MM.1S (cell line): ENCODE data around the gene RTN4RL1.
A peak's percentile ranks its signal among the peaks of the same experiment; 100 is the strongest.

Experiments
- DNase-seq: peaks from one replicate; pipeline ENCODE4 v3.0.0-alpha.2; 2015
- H2AFZ ChIP-seq: fragments of 300-600 bp; sonication (generic); 2 replicates; pipeline ENCODE4 v1.6.0; 2016; ENCODE audit warnings: antibody characterized with exemption, low read length
- H3F3A ChIP-seq: fragments of 300-600 bp; sonication (generic); 2 replicates; pipeline ENCODE4 v1.6.1; 2016; ENCODE audit warnings: mild to moderate bottlenecking, antibody characterized with exemption, low read length, moderate library complexity, mixed read lengths; ENCODE audit not compliant: insufficient read depth
- H3K27ac ChIP-seq: fragments of 300-600 bp; sonication (generic); 2 replicates; pipeline ENCODE4 v1.5.1; 2016; ENCODE audit warnings: mild to moderate bottlenecking, low read length
- H3K27me3 ChIP-seq: fragments of 300-600 bp; sonication (generic); replicated peaks from 2 replicates; pipeline ENCODE4 v1.6.0; 2016; ENCODE audit warnings: low read length; ENCODE audit not compliant: insufficient read depth
- H3K36me3 ChIP-seq: fragments of 300-600 bp; sonication (generic); replicated peaks from 2 replicates; pipeline ENCODE4 v1.6.1; 2016; ENCODE audit warnings: mild to moderate bottlenecking, low read length, mixed read lengths; ENCODE audit not compliant: insufficient read depth
- H3K4me1 ChIP-seq: fragments of 300-600 bp; sonication (generic); 2 replicates; pipeline ENCODE4 v1.6.1; 2016; ENCODE audit warnings: low read length, mixed read lengths
- H3K4me2 ChIP-seq: fragments of 300-600 bp; sonication (generic); 2 replicates; pipeline ENCODE4 v1.6.0; 2016; ENCODE audit warnings: low read depth, low read length
- H3K4me3 ChIP-seq: fragments of 300-600 bp; sonication (generic); 2 replicates; pipeline ENCODE4 v1.5.1; 2016; ENCODE audit warnings: low read length, mixed read lengths
- H3K79me2 ChIP-seq: fragments of 300-600 bp; sonication (generic); 2 replicates; pipeline ENCODE4 v1.6.1; 2016; ENCODE audit warnings: mixed run types, low read length, mixed read lengths
- H3K9ac ChIP-seq: fragments of 300-600 bp; sonication (generic); 2 replicates; pipeline ENCODE4 v1.6.1; 2016; ENCODE audit warnings: low read length, mixed read lengths
- H3K9me2 ChIP-seq: fragments of 300-600 bp; sonication (generic); replicated peaks from 2 replicates; pipeline ENCODE4 v1.6.1; 2016; ENCODE audit warnings: mild to moderate bottlenecking, low read length, mixed read lengths; ENCODE audit not compliant: insufficient read depth
- H3K9me3 ChIP-seq: fragments of 300-600 bp; sonication (generic); replicated peaks from 2 replicates; pipeline ENCODE4 v1.6.1; 2016; ENCODE audit warnings: mild to moderate bottlenecking, low read length, mixed read lengths; ENCODE audit not compliant: insufficient read depth
- H4K20me1 ChIP-seq: fragments of 300-600 bp; sonication (generic); 2 replicates; pipeline ENCODE4 v1.6.1; 2016; ENCODE audit warnings: mild to moderate bottlenecking, low read length, moderate library complexity, mixed read lengths; ENCODE audit not compliant: insufficient read depth
- CTCF ChIP-seq: fragments of 300-600 bp; sonication (generic); IDR thresholded peaks from 2 replicates; pipeline ENCODE4 v1.5.1; 2016; ENCODE audit warnings: antibody characterized with exemption, low read length, mixed read lengths
- EZH2 ChIP-seq: fragments of 300-600 bp; sonication (generic); optimal IDR thresholded peaks from 2 replicates; pipeline ENCODE3; 2017; ENCODE audit warnings: low read depth, mild to moderate bottlenecking, antibody characterized with exemption, low read length, mixed read lengths
- EZH2phosphoT487 ChIP-seq: fragments of 300-600 bp; sonication (generic); IDR thresholded peaks from 2 replicates; pipeline ENCODE4 v1.6.1; 2018; ENCODE audit warnings: antibody characterized with exemption, low read length

Gene RTN4RL1

DNA sequence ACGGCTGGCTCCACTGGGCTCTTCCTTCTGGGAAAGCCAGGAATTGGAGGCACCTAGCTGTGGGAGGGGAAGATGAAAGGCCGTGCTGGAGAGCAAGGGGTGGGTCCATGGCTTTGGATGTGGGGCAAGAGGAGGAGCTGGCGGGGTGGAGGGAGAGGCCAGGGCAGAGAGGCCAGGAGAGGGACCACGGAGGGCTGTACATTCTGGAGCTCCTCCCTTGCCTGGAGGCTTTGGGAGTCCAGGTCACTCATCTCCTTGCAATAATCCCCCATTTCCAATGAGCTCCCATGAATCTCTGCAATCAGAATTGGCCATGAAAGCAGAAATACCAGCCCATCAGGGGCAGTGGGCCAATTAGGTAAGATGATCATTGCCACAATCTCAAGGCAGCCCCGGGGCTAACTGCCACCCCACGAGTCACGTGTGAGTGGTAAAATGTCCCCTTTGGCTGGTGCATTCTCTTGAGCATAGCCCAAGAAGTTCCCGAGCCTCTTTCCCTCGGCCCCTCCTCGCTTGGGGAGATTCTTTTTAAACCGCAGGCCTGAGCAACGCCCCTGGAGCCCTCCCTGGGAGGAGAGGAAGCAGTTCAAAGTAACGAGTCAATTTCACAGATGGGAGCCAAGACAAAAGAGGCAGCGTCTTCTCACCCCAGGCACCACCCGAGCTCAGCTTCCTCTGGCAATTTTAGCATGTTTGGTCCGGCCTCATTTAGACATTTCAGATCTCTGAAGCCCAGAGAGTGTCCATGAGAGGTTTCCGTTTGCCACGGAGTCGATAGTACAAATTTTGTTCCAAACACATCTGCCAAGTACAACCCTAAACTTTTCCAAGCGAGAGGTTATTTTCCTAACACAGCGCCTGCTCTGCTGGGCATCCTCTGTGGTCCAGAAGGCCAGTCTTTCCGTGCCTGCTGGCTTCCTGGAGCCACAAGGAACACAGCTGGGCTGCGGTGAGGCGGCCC is 13.4 kb downstream of the RTN4RL1 start:
- H3K4me2 ChIP-seq = peak overlapping the region; percentile 4; the same call in 1 of the 2 replicates
- H3K9ac ChIP-seq = no peak overlapping the region
- H3K9me2 ChIP-seq = no peaks in the 10 kb centered on the region
- H4K20me1 ChIP-seq = no peaks in the 10 kb centered on the region
- no peak overlapping the region for H2AFZ ChIP-seq
- H3K27me3 ChIP-seq = peaks cover 80% of the 10 kb centered on the region
- H3K36me3 ChIP-seq = no peaks in the 10 kb centered on the region
- H3K27ac ChIP-seq = no peak overlapping the region
- H3K79me2 ChIP-seq = no peaks in the 10 kb centered on the region
- no peak for TF ChIP-seq EZH2
- no peak for TF ChIP-seq CTCF
- TF ChIP-seq EZH2phosphoT487 = no peak
- no peaks in the 10 kb centered on the region for H3F3A ChIP-seq
- no peaks in the 10 kb centered on the region for H3K4me1 ChIP-seq
- no peak for DNase-seq
- no peak overlapping the region for H3K4me3 ChIP-seq
- H3K9me3 ChIP-seq = no peaks in the 10 kb centered on the region

DNA sequence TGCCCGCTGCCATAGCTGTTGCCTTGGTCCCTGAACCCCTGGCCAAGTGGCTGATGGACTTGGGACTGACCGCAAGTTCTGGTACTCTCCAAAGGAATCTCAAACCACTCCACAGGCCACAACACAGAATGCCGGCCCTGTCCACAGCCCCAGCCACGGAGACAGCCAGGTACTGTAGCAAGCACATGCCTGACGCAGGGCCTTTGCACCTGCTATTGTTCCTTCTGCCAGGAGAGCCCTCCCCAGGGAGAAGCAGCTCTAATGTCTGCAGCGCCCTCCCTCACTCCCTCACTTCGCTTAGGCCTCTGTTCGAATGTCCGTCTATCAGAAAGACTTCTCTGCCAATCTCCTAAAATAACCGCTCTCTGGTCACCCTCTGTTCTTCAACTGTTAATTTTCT is 15.4 kb downstream of the RTN4RL1 start:
- Histone ChIP-seq H3K4me2 (no peak overlapping the region), H3K4me3 (no peak overlapping the region), H3K4me1 (no peaks in the 10 kb centered on the region), H3K27me3 (peaks cover 77% of the 10 kb centered on the region), H4K20me1 (no peaks in the 10 kb centered on the region), H3F3A (no peaks in the 10 kb centered on the region), H3K9me2 (no peaks in the 10 kb centered on the region), H2AFZ (no peak overlapping the region), H3K79me2 (no peaks in the 10 kb centered on the region), H3K9me3 (no peaks in the 10 kb centered on the region), H3K9ac (no peak overlapping the region), H3K27ac (no peak overlapping the region), H3K36me3 (no peaks in the 10 kb centered on the region)
- no peak for TF ChIP-seq CTCF
- TF ChIP-seq EZH2 = no peak
- no peak for TF ChIP-seq EZH2phosphoT487
- DNase-seq = no peak

GRCh38 chr17:2008332-2009126 is 16.6 kb downstream of the RTN4RL1 start:
- Histone ChIP-seq H3K27me3 (peaks cover 75% of the 10 kb centered on the region), H3K9me3 (no peaks in the 10 kb centered on the region), H2AFZ (no peak overlapping the region), H4K20me1 (no peaks in the 10 kb centered on the region), H3K4me1 (no peaks in the 10 kb centered on the region), H3K9ac (no peak overlapping the region), H3F3A (no peaks in the 10 kb centered on the region), H3K4me3 (no peak overlapping the region), H3K9me2 (no peaks in the 10 kb centered on the region), H3K79me2 (no peaks in the 10 kb centered on the region), H3K4me2 (no peak overlapping the region), H3K36me3 (no peaks in the 10 kb centered on the region), H3K27ac (no peak overlapping the region)
- no peak for DNase-seq
- no peak for TF ChIP-seq EZH2phosphoT487
- TF ChIP-seq CTCF = no peak
- TF ChIP-seq EZH2 = no peak
